Dendritic cell treated with granulocyte-macrophage colony-stimulating factor and Interleukin-4, amounts not matched to agents 40 ng/mL and 50 ng/mL, for 4 days (primary cell): ENCODE data around the gene TSLP.

ENCODE experiments used
- H3K27ac Mint-ChIP-seq: one replicate; pipeline ENCODE4 v1.8.0; 2022; ENCODE audit warnings: mild to moderate bottlenecking, mixed read lengths
- H3K27me3 Mint-ChIP-seq: one replicate; pipeline ENCODE4 v1.8.0; 2022; ENCODE audit warnings: mild to moderate bottlenecking, mixed read lengths
- H3K36me3 Mint-ChIP-seq: one replicate; pipeline ENCODE4 v1.8.0; 2022; ENCODE audit warnings: low read depth, mixed read lengths
- H3K4me1 Mint-ChIP-seq: one replicate; pipeline ENCODE4 v1.8.0; 2022; ENCODE audit warnings: low read depth, mixed read lengths
- H3K4me3 Mint-ChIP-seq: one replicate; pipeline ENCODE4 v1.8.0; 2022; ENCODE audit warnings: mild to moderate bottlenecking, moderate library complexity, mixed read lengths
- H3K9me3 Mint-ChIP-seq: one replicate; pipeline ENCODE4 v1.8.0; 2022; ENCODE audit warnings: mixed read lengths
- intact Hi-C: fragments of 100-400 bp; cut with micrococcal nuclease; formaldehyde crosslinking; loops from one replicate; pipeline ENCODE4 v1.15.0; 2022

TSLP gene

GRCh38 chr5:111071413-111071812 lies at the start of gene TSLP:
TSLP (plus strand) TSS chr5:111071713; CDS start chr5:111071891, 178 bp downstream.
- H3K4me3 Mint-ChIP-seq: peak within 1 kb of the TSS; percentile 96
- peaks cover 76% of the 10 kb centered on the region for H3K27me3 Mint-ChIP-seq
- H3K4me1 Mint-ChIP-seq: peaks cover 38% of the 10 kb centered on the region
- no peaks in the 10 kb centered on the region for H3K9me3 Mint-ChIP-seq
- no peak within 1 kb of the TSS for H3K27ac Mint-ChIP-seq
- peaks cover 7% of the 10 kb centered on the region for H3K36me3 Mint-ChIP-seq
- intact Hi-C loops: no loop called here

GRCh38 chr5:111022301-111022700 lies 49.2 kb upstream of the TSLP start:
- Mint-ChIP-seq H3K4me3 (no peak overlapping the region), H3K27ac (no peak overlapping the region), H3K36me3 (no peaks in the 10 kb centered on the region), H3K4me1 (no peaks in the 10 kb centered on the region), H3K9me3 (no peaks in the 10 kb centered on the region), H3K27me3 (no peaks in the 10 kb centered on the region)
- intact Hi-C loops: no loop called here

- Mint-ChIP-seq H3K27ac (no peak overlapping the region), H3K36me3 (no peaks in the 10 kb centered on the region), H3K4me1 (no peaks in the 10 kb centered on the region), H3K9me3 (peaks cover 19% of the 10 kb centered on the region), H3K4me3 (no peak overlapping the region), H3K27me3 (no peaks in the 10 kb centered on the region)
- intact Hi-C loops: no loop called here
Observed at GRCh38 chr5:111028865-111029264, 42.6 kb upstream of the TSLP start.

DNA sequence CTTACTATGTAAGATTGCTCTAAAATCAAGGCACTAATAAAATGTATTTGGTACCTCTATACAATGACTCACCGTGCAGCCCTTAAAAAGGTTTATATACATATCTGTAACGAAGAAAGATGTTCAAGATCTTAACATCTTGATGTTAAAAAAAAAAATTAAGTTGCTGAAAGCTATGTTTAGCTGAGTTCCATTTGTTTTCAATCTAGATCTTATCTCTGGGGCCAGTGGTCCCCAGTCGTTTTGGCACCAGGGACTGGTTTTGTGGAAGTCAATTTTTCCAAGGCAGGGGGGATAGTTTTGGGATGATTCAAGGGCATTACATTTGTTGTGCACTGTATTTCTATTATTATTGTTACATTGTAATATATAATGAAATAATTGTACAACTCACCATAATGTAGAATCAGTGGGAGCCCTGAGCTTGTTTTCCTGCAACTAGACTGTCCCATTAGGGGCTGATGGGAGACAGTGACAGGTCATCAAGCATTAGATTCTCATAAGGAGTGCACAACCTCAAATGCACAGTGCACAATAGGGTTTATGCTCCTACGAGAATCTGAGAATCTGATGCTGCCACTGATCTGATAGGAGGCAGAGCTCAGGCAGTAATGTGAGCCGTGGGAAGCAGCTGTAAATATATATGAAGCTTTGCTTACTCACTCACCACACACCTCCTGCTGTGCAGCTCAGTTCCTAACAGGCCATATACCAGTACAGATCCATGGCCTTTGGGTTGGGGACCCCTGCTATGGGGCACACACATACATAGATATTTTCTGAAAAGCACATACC lies 27.6 kb upstream of the TSLP start:
- no peaks in the 10 kb centered on the region for H3K36me3 Mint-ChIP-seq
- H3K9me3 Mint-ChIP-seq: no peaks in the 10 kb centered on the region
- H3K27ac Mint-ChIP-seq: no peak overlapping the region
- H3K4me3 Mint-ChIP-seq: no peak overlapping the region
- no peaks in the 10 kb centered on the region for H3K4me1 Mint-ChIP-seq
- peaks cover 1% of the 10 kb centered on the region for H3K27me3 Mint-ChIP-seq
- intact Hi-C loops: no loop called here

- H3K36me3 Mint-ChIP-seq: no peaks in the 10 kb centered on the region
- intact Hi-C loops: no loop called here
- no peaks in the 10 kb centered on the region for H3K4me1 Mint-ChIP-seq
- H3K9me3 Mint-ChIP-seq: no peaks in the 10 kb centered on the region
- no peak overlapping the region for H3K4me3 Mint-ChIP-seq
- H3K27ac Mint-ChIP-seq: no peak overlapping the region
- H3K27me3 Mint-ChIP-seq: peaks cover 1% of the 10 kb centered on the region
Observed at GRCh38 chr5:111058064-111058463, 13.4 kb upstream of the TSLP start.

DNA sequence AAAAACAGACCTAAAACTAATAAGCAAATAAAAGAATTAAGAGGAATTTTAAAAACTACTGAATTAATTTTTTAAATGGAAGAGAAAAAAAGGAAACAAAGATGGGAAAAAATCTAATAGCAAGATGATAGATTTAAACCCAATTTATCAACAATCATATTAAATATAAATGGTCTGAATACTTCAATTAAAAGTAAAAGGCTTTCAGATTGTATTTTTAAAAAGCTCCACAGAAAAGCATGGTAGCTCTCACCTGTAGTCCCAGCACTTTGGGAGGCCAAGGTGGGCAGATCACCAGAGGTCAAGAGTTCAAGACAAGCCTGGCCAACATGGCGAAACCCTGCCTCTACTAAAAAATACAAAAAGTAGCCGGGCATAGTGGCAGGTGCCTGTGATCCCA lies 11.3 kb upstream of the TSLP start:
- intact Hi-C loops: no loop called here
- Mint-ChIP-seq H3K27ac (no peak overlapping the region), H3K27me3 (no peaks in the 10 kb centered on the region), H3K4me1 (no peaks in the 10 kb centered on the region), H3K36me3 (no peaks in the 10 kb centered on the region), H3K9me3 (no peaks in the 10 kb centered on the region), H3K4me3 (no peak overlapping the region)

- no peak overlapping the region for H3K27ac Mint-ChIP-seq
- peaks cover 6% of the 10 kb centered on the region for H3K27me3 Mint-ChIP-seq
- H3K4me1 Mint-ChIP-seq: no peaks in the 10 kb centered on the region
- no peak overlapping the region for H3K4me3 Mint-ChIP-seq
- H3K9me3 Mint-ChIP-seq: no peaks in the 10 kb centered on the region
- no peaks in the 10 kb centered on the region for H3K36me3 Mint-ChIP-seq
- intact Hi-C loops: no loop called here
Observed at GRCh38 chr5:111061618-111062017, 9.9 kb upstream of the TSLP start.

- H3K4me3 Mint-ChIP-seq: no peak overlapping the region
- H3K27ac Mint-ChIP-seq: no peak overlapping the region
- intact Hi-C loops: no loop called here
- no peaks in the 10 kb centered on the region for H3K4me1 Mint-ChIP-seq
- H3K9me3 Mint-ChIP-seq: no peaks in the 10 kb centered on the region
- H3K36me3 Mint-ChIP-seq: no peaks in the 10 kb centered on the region
- H3K27me3 Mint-ChIP-seq: peaks cover 26% of the 10 kb centered on the region
Observed at GRCh38 chr5:111063709-111064322, 7.7 kb upstream of the TSLP start.

- Mint-ChIP-seq H3K4me3 (no peak overlapping the region), H3K27me3 (peaks cover 52% of the 10 kb centered on the region), H3K4me1 (peaks cover 14% of the 10 kb centered on the region), H3K27ac (no peak overlapping the region), H3K9me3 (no peaks in the 10 kb centered on the region), H3K36me3 (no peaks in the 10 kb centered on the region)
- intact Hi-C loops: no loop called here
Observed at GRCh38 chr5:111066261-111066938, 5.1 kb upstream of the TSLP start.

DNA sequence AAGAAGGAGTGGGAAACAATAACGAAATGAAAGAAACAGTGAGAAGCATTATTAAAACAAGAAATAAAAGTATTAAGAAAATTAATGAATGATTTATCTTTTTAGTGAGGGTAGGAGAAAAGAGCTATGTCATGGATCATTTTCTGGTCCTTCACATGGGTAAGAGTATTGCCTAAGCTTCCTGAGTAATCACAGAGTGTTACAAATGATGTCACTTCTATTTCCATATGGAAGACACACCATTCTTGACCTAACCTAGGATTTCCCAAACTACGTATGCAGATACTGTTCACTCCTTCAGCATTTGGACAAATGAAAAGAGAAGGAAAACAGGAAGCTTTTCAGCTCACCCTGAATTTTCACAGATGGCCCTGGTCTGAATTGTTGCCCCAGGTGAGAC lies 3.3 kb upstream of the TSLP start:
- H3K9me3 Mint-ChIP-seq: no peaks in the 10 kb centered on the region
- no peak overlapping the region for H3K27ac Mint-ChIP-seq
- H3K27me3 Mint-ChIP-seq: peaks cover 70% of the 10 kb centered on the region
- intact Hi-C loops: no loop called here
- peaks cover 20% of the 10 kb centered on the region for H3K4me1 Mint-ChIP-seq
- peaks cover 3% of the 10 kb centered on the region for H3K36me3 Mint-ChIP-seq
- H3K4me3 Mint-ChIP-seq: no peak overlapping the region

- H3K36me3 Mint-ChIP-seq: peaks cover 7% of the 10 kb centered on the region
- no peak overlapping the region for H3K27ac Mint-ChIP-seq
Observed at GRCh38 chr5:111069839-111070238, 1.7 kb upstream of the TSLP start.

GRCh38 chr5:111070272-111071134 lies 1.0 kb upstream of the TSLP start:
- Mint-ChIP-seq H3K4me3 (peak overlapping the region; percentile 28), H3K27me3 (peaks cover 79% of the 10 kb centered on the region), H3K4me1 (peaks cover 35% of the 10 kb centered on the region), H3K27ac (no peak overlapping the region), H3K9me3 (no peaks in the 10 kb centered on the region), H3K36me3 (peaks cover 7% of the 10 kb centered on the region)
- intact Hi-C loops: no loop called here

More at GRCh38 chr5:111069839-111070238, 1.7 kb upstream of the TSLP start:
- H3K27me3 Mint-ChIP-seq: peaks cover 81% of the 10 kb centered on the region
- H3K9me3 Mint-ChIP-seq: no peaks in the 10 kb centered on the region
- intact Hi-C loops: no loop called here
- H3K4me3 Mint-ChIP-seq: no peak overlapping the region
- peaks cover 32% of the 10 kb centered on the region for H3K4me1 Mint-ChIP-seq

- peak overlapping the region; percentile 96 for H3K4me3 Mint-ChIP-seq
- H3K9me3 Mint-ChIP-seq: no peaks in the 10 kb centered on the region
- intact Hi-C loops: no loop called here
- peaks cover 45% of the 10 kb centered on the region for H3K4me1 Mint-ChIP-seq
- peaks cover 62% of the 10 kb centered on the region for H3K27me3 Mint-ChIP-seq
- peaks cover 7% of the 10 kb centered on the region for H3K36me3 Mint-ChIP-seq
- H3K27ac Mint-ChIP-seq: peak overlapping the region; percentile 69
Observed at GRCh38 chr5:111072949-111073682, 1.6 kb downstream of the TSLP start.
